Skin of body (tissue), 2 donors: ENCODE results near the gene CCDC198. TPM values are rescaled to one million over a fixed set of nuclear protein-coding genes. Genes with fewer than 3 reads are reported as not detected.

Experiments
- DNase-seq: peaks from one replicate; lab custom pipeline; 2025; lab: John Stamatoyannopoulos, UW
- total RNA-seq: library from RNA; depleted of rRNA; stranded (reverse); fragments of >200 nt; gene quantifications from one replicate; pipeline ENCODE4 v1.2.3, GENCODE V29; 2014

The CCDC198 gene, protein sequence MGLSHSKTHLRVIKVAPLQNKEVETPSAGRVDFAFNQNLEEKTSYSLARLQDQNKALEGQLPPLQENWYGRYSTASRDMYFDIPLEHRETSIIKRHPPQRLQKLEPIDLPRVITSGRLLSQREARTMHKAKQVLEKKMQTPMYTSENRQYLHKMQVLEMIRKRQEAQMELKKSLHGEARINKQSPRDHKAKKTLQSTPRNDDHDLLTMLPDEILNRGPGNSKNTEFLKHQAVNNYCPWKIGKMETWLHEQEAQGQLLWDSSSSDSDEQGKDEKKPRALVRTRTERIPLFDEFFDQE
- total RNA-seq = not detected

DNA sequence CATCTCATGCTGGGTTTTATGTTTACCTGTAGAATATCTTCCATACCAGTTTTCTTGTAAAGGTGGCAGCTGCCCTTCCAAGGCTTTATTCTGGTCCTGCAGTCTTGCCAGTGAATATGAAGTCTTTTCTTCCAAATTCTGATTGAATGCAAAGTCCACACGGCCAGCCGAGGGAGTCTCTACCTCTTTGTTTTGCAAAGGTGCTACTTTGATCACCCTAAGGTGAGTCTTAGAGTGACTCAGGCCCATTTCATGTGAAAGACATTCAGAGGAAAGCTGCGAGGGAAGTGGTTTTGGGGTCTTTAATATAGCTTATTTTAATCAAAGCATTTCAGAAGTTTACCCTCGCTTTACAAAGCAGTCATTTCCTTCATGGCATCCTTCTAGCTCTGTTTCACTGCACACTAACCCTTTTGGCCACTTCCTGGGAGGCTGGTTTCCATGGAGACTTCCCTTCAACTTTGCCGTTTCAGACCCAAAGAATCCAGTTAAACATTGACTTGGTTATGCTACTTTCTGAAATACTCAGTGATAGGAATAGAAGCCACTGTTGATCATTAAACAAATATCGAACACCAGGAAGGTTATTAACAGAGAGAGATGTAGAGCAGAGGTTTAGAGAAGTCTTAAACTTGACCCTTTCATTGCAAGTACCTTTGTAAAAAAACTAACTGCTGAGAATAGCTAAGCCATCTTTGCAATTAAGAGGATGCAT is at the start of gene CCDC198:
CCDC198 (minus strand) TSS at position 391 of the 715 bp plus-strand sequence; CDS start at position 249, 142 bp downstream.
- no peak for DNase-seq

DNA sequence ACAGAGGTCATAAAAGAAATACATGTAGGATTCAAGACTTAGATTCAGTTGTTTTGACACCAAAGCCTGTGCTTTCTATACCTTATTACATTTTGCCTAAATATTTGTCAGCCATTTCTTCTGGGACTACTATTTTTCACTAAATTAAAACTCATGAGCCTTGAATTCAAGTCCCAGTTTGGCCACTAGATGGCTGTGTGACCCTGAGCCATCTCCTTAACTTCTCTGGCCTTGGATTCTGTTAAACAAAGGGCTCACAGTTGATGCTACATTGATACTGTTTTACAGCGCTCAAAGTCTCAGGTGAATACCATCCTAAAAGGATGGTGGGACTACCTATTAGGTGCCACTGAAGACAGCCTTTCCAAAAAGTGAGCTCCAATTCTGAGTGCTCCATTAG is 39.6 kb upstream of the CCDC198 start:
- no peak for DNase-seq

DNA sequence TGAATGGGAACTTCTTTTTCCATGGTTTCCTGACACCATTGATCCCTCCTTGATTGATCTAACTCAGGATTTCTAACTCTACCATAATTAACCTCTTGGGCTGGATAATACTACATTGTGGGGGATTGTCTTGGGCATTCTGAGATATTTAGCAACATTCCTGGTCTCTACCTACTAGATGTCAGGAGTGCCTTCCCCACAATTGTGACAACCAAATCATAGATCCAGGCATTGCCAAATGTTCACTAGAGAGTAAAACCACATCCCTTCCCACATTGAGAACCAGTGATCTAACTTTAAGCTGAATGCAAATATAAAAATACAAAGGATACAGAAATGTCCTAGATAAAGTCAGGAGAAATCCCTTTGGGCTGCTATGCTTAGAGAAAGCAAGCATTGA is 36.9 kb upstream of the CCDC198 start:
- no peak for DNase-seq

DNA sequence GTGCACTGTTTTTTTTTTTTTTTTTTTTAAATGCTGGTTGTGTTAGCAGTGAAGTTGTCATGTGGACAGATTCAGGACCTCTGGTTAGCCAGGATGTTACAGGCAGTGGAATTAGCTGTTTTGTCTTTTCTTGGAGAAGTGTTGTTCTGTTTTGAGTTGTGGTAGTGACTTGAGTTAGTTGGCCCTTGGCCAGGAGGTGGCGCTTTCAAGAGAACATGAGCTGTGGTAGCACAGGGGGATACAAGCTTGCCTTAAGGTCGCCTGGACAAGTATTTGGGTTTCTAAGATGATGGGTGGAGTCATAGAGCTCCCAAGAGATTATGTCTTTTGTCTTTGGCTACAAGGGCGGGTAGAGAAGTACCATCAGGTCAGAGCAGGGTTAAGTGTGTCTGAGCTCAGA is 33.3 kb upstream of the CCDC198 start:
- DNase-seq = no peak

DNA sequence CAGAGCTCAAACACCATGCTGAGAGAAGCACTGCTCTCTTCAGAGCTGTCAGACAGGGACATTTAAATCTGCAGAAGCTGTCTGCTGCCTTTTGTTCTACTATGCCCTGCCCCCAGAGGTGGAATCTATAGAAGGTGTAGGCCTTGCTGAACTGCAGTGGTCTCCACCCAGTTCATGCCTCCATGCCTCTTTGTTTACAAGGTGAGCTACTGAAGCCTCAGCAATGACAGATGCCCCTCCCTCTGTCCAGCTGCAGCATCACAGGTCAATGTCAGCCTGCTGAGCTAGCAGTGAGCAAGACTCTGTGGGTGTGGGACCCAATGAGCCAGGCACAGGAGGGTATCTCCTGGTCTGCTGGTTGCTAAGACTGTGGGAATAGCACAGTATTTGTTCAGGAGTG is 25.4 kb upstream of the CCDC198 start:
- DNase-seq = no peak

DNA sequence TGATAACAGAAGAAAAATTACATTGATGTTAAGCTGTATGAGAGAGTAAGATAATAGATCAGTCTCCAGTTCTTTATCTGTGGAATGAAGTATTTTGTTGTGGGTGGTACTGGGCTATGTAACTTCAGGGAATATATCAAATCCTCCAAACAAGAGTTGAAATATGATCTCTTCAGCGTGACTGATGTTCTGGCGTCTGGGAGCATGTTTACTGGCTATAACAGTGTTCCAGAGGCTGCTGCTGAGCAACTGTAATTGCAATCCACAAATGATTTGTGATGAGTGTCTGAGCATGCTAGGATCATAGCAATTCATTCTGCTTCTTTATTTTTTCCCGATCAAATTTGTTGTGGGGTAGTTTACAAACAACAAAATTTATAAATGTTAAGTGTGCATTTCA is 18.6 kb upstream of the CCDC198 start:
- DNase-seq = peak; percentile 27

DNA sequence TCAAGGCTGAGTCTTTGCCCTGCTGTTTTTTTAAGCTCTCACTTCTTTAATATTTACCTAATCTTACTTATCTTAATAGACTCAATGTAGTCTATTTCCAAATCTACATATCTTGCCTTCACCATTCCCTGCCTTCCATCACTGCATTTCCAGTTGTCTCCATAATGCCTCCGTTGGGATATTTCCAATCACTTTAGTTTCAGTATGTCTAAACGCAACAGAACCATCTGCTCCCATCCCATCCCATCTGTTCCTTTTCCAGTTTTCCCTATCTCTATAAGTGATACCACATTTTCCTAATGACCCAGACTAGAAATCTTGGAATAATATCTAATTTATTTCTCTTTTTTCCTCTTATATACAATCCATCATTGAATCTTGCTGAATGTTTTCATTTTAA is 15.1 kb upstream of the CCDC198 start:
- no peak for DNase-seq

DNA sequence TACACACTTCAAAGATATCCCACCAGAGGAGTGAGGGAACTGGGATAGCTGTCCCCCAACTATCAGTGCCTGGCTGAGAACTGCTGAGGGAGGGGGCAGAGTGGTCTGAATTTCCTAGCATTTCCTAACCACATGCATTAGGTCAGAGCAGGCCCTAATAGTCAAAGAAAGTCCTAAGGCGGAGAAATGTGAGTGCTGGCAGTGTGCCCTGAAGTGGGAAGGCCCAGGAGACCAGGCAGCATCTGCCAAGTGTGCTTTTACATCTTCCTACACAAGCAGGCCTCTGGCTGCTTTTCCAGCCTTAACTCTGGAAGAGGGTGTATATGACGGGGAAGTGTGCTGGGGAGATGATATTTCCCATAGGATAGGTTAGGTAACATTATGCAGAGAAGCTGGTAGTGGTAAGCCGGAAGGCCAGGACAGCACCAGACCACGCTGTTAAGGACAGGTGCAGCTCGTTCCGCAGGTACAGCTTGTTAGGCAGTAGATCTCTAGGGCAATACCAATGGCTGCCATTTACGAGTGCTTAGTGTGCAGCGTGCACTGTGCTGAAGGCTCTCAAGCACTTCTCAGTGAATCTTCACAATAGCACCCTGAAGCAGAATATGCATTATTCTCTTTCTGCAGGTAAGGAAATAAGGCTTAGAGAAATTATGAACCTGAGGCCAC is 9.1 kb upstream of the CCDC198 start:
- peak; percentile 28 for DNase-seq

DNA sequence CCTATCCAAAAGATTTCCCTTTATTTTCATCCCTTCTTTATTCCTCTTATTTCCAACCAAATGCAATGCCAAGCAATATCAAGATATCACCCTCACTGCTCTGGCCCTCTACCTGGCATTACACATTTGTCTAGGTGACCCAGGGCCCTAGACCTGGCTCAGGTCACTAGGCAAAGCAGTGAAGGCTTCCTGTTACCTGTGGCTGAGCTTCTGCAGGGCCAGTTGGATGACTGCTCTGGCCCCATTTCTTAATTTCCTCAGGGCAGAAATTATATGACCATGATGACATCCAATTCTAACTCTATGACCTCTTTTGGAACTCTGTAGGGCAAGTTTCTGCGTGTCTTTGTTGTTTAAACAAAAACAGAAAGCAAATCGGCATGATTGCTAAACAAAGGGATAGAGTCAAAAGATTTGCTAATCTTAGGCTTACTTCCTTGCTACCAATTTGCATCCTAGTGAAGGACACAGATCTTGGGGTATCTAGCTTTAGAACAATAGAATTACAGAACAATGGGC is 7.4 kb upstream of the CCDC198 start:
- no peak for DNase-seq

DNA sequence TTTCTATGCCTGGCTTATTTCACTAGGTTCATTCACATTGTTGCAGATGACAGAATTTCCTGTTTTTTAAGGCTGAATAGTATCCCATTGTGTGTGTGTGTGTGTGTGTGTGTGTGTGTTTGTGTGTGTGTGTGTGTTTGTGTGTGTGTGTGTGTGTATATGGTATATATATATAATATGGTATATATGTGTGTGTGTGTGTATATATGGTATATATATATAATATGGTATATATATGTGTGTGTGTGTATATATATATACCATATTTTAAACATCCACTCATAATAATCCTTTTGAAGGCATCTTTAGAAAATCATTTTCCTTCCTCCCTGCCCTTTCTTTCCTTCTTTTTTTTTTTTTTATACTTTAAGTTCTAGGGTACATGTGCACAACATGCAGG is 5.0 kb upstream of the CCDC198 start:
- DNase-seq = no peak

DNA sequence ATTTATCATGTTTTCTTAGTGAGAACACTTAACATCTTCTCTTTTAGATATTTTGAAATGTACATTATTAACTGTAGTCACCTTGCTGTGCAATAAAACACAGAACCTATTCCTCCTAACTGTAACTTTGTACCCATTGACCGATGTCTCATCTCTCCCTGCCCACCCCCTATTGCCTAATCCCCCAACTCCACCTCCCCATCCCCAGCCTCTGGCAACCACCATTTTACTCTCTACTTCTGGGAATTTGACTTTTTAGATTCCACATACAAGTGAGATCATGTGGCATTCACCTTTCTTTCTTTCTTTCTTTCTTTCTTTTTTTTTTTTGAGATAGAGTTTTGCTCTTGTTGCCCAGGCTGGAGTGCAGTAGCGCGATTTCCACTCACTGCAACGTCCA is 4.4 kb upstream of the CCDC198 start:
- no peak for DNase-seq

DNA sequence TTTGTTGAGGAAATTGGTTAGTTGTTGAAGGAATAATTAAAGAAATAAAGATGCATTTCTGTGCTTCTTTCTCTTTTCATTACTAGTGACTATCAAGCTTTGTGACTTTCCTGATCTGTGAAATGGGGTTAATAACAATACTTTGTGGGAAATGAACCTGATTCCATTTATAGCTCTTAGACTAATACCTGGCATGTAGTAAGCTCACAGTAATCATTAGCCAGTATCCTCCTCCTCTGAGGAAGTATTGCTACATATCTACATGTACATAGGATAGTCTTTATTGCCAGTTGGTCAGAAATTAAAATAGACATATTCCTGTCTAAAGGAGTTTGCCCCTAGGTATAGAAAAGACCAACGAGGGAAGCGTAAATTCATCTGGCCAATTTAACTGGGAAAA is 1.8 kb upstream of the CCDC198 start:
- no peak for DNase-seq

DNA sequence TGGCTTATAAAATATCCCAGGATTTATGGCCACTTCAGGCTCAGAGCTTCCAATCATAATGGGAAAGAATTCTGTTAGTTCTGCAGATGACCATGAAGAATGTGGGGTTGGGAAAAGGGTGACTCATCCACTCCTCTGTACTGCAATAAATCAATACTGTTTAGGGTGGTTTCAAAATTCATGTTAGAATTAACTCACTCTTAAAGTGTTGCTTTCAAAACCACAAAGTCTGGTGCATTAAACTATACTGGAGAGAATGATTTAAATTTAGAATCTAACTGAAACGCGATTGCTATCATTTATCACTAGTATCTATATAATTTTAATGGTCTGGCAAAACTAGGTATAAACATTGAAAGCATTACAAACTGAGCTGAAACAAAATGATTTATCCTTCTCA is 798 bp downstream of the CCDC198 start:
- no peak for DNase-seq

DNA sequence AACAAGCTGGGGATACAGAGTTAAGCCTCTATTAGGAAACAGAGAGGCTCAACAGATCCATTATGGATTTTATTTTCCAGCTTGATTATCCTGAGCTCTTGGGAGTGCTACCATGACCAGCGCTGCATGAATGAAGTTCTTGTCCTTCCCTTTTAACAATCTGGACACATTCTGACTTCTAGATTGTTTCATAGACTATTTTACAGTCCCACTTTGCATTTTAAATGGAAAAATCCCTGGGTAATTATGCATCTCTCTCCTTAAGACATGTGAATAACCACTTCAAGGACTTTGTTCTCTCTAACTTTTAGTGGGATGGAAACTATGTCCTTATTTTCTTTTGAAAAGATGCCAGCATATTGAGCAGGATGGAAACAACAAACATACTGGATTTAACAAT is 2.0 kb downstream of the CCDC198 start:
- no peak for DNase-seq

DNA sequence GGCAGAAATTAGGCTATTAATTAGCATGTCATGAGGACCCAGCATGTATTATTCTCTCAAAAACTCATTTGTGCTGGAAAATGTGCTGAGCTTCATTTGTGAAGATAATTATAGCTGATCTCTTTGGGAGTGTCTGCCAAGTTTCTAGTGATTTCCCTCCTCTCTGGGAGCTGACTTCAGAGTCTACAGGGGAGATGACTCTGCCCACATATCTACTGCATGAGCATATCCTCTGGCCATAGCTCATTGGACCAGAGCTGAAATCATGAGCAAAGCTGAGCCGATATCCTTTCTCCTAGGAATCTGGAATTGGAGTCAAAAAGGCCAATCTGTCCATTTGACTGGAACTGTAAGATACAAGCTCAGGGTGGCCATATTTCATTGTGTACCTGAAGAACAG is 5.9 kb downstream of the CCDC198 start:
- DNase-seq = no peak

DNA sequence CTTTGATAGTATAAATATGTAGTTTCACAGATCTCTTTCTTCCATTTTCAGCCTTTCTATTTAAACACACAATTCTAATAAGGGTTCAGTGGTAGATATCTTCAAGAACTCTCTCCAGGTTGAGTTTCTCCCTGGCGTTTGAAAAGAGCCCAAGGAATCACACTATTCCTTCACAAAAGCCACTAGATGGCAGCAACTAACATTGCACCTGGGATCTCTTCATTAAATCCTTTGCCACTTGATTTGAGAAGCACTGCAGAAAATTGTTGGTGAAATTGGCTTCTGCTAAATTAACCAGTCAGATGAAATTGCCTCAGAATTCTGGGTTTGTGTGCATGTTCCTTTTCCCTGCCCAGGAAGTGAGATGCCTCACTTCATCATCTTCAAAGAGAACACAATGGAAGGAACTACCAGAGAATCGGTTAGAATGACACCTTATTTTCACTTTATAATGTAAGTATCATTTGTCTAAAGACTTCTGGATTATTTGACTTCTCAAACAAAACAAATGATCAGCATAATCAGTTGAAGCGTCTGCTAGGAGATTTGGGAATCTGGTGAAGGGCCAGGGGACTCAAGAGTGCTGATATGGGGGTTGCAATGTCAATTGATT is 6.8 kb downstream of the CCDC198 start:
- DNase-seq = peak; percentile 15

DNA sequence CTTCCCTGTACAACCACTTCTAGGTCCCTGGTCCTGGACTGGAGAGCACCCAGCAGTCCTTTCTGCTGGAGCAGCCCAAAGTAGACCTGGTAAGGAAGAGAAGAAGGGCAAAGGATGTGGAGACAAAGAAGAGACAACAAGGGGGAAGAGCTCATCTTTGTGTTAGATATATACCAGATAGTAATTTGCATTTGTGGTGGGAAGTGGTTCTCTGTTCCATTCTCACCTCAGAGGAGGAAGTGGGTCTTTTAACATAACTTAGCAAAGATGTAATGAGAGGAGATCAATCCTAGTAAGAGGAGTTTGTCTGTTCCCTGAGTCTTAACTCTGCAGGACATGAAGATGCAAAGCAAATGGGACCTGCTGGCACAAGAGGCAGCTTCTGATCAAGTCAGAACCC is 8.0 kb downstream of the CCDC198 start:
- no peak for DNase-seq

DNA sequence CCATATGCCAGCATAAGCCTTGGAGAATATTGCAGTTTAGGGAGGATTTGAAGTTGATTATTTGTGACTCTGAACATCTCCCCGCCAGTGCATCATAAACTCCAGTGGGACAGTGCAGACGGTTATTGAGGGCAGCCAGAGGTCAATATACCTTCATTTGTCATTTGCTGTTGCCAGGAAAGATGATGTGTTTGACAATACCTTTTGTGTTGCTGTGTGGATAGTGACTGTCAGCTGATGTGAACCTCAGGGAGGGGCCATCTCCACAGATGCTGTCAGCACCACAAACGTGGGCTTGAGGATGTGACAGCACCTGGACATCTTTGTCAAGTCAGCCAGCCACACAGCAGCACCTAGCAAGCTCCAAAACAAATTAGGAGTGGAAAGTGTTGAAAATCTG is 11.5 kb downstream of the CCDC198 start:
- DNase-seq = no peak

DNA sequence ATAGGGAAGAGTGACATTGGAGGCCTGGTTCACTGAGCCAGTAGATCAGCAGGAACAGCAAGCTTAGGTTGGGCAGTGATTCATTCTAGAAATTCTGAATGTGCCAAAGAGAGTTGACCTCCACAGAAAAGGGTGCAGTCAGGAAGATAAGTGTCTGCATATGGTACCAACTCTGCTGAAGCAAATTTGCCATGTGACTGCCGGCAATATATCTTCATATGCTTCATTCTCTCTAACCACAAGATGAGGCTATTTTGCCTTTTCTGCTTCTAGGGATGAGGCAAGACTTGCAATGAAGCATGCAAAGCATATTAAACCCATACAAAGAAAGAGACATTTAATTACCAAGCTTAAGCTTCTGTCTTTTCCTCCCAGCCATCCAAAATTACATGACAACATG is 13.6 kb downstream of the CCDC198 start:
- peak; percentile 18 for DNase-seq

DNA sequence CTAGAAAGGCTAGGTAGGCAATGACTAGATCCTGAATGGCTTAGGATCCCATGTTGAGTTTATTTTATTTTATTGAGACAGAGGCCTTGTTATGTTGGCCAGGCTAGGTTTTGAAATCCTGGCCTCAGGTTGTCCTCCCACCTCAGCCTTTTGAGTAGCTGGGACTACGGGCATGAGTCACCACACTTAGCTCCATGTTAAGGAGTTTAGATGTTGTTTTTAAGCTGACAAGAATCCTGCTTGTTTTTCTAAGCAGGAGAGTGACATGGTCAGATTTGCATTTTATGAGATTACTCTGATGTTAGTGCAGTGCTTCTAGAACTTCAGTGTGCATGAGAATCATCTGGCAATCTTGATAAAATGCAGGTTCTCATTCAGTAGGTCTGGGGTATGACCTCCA is 14.5 kb downstream of the CCDC198 start:
- no peak for DNase-seq

DNA sequence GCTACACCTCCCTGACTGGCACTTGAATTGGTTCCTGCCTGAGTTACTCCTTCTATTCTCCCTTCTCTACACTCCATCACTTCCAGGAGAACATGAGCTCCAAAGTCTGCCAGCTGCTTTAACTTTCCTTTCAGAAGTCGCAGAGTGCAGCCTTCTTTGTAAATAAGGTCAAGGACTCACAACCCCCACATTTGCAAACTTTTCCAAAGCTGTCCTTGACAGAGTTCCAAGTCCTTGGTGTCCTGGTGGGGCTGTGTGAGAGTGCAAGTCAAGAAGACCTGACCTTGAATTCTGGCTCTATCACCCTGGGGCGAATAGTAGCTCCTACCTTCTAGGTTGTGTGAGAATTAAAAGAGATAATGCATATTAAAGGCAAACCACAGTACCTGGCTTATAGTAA is 15.6 kb downstream of the CCDC198 start:
- no peak for DNase-seq

DNA sequence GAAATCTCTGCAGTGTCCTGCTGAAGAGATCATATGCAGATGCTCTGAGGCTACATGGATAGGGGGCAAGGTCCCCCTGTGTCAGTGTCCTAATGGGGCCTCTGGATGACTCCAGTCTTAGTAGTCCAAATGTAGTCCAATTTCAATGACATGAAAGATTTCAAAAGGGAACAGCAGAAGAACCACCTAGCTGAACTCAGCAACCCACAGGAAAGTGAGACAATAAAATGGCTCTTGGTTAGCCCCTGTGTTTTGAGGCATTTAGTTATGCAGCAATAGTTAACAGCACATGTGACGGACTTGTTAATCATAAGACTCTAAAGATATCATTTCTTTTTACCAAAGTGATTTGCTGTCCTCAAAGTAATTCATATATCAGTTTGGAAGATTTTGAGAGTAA is 22.7 kb downstream of the CCDC198 start:
- DNase-seq = no peak
